Common myeloid progenitor, CD34-positive (primary cell): ENCODE measurements around the gene NPM3.
A peak's percentile ranks its signal among the peaks of the same experiment; 100 is the strongest.

Experiments
- CTCF ChIA-PET: fragments of 350-600 bp; sonication (Branson Sonifier 250); formaldehyde crosslinking; loops from one replicate; lab custom pipeline; 2021; ENCODE audit warnings: antibody characterized with exemption; lab: Charles Lee
- POLR2A ChIA-PET: fragments of 350-600 bp; sonication (Branson Sonifier 250); formaldehyde crosslinking; loops from one replicate; lab custom pipeline; 2021; ENCODE audit warnings: antibody characterized with exemption; lab: Charles Lee
- DNase-seq, 3 donors: peaks; one replicate each; pipeline versions ENCODE4 v3.0.0 to v3.0.0-alpha.2; 2013
- H3K27ac ChIP-seq, 2 experiments: 1 replicate in 1 of 2; 2 replicates in 1 of 2; pipeline ENCODE4 v1.7.0; 2013; ENCODE audit warnings: inconsistent platforms in 2 of 2, low read length in 2 of 2, mild to moderate bottlenecking in 2 of 2, low read depth in 1 of 2, moderate library complexity in 1 of 2; ENCODE audit not compliant: severe bottlenecking in 2 of 2, insufficient read depth in 1 of 2, poor library complexity in 1 of 2
- H3K27me3 ChIP-seq, 5 experiments: replicated peaks in 2 of 5; 1 replicate in 3 of 5; 2 replicates in 2 of 5; pipeline versions ENCODE4 v1.6.1 to v1.7.0; 2013; ENCODE audit warnings: low read length in 4 of 5, mild to moderate bottlenecking in 2 of 5, moderate library complexity in 2 of 5, inconsistent platforms in 1 of 5; ENCODE audit not compliant: insufficient read depth in 5 of 5, control insufficient read depth in 4 of 5
- H3K36me3 ChIP-seq, 4 experiments: 1 replicate in 2 of 4; 2 replicates in 2 of 4; pipeline versions ENCODE4 v1.6.1 to v1.7.0; 2013; ENCODE audit warnings: low read length in 3 of 4, control low read depth in 1 of 4, mild to moderate bottlenecking in 1 of 4; ENCODE audit not compliant: control insufficient read depth in 4 of 4, insufficient read depth in 4 of 4
- H3K4me1 ChIP-seq, 4 experiments: 1 replicate in 3 of 4; 2 replicates in 1 of 4; pipeline versions ENCODE4 v1.6.1 to v1.7.1; 2013; ENCODE audit warnings: low read length in 3 of 4, mild to moderate bottlenecking in 3 of 4, control low read depth in 1 of 4, inconsistent platforms in 1 of 4, moderate library complexity in 1 of 4; ENCODE audit not compliant: control insufficient read depth in 4 of 4, insufficient read depth in 4 of 4; ENCODE audit errors: control extremely low read depth in 1 of 4
- H3K4me3 ChIP-seq, 7 experiments: 1 replicate in 4 of 7; 2 replicates in 3 of 7; pipeline versions ENCODE4 v1.5.1 to v1.7.0; 2013; ENCODE audit warnings: mild to moderate bottlenecking in 7 of 7, low read length in 6 of 7, moderate library complexity in 6 of 7, inconsistent platforms in 2 of 7, low read depth in 2 of 7, control low read depth in 1 of 7; ENCODE audit not compliant: insufficient read depth in 4 of 7, control insufficient read depth in 1 of 7; ENCODE audit errors: extremely low read depth in 1 of 7
- H3K9me3 ChIP-seq, 5 experiments: 1 replicate in 4 of 5; 2 replicates in 1 of 5; pipeline versions ENCODE4 v1.6.1 to v1.7.1; 2013; ENCODE audit warnings: low read length in 4 of 5, mild to moderate bottlenecking in 2 of 5, inconsistent platforms in 1 of 5, low read depth in 1 of 5, moderate library complexity in 1 of 5; ENCODE audit not compliant: control insufficient read depth in 4 of 5, insufficient read depth in 2 of 5; ENCODE audit errors: control extremely low read depth in 1 of 5
- WGBS: methylation state at CpG from one replicate; pipeline ENCODE4 v1.1.5; 2013; ENCODE audit not compliant: insufficient coverage; 5-methylcytosine and 5-hydroxymethylcytosine counted together

Gene NPM3

DNA sequence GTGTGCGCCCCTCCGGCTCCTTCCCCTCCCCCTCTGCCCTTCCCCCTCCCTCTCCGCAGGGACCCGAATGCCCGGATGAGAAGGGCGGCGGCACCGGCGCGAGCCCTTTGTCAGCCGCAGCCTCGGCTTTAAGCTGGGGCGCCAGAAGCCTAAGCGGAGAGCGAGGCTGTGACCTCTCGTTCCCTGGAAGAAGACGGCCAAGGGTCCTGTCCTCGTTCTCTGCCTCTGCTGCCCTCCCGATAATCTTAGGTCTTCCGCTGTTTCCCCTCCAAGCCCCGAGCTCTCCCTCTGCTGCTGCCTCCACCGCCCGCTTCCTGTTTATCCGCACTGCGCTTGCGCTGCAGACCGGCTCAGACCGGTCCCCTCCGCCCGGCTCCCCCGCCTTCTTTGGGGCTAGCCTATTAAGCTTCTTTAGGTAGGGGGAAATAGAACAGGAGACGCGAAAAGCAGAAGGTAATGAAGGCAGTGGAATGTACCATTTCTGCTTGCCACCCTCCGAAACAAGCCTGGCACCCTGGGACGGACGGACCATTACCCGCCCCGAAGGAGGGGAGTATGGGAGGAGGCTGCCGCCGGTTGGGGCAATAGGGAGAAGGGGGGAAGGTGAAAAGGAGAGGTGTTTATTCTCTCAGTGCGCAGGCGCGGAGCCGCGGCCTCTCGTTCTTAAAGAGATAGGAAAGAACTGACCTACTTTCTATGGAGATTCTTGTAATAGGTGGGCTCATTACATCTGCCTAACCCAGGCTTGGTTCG lies 35.0 kb upstream of the NPM3 start, which contains the start of gene OGA:
TSS of gene OGA (minus strand) at position 326 of the 753 bp plus-strand sequence. CDS start 422 bp downstream, outside the sequence.
- POLR2A ChIA-PET, result interaction anchor here (1.2 to 1.4 kb wide), 2 partner anchors 9 to 11 kb away, joined by 4 read pairs; no protein-coding TSS in a partner anchor
- peak; percentile 100 for DNase-seq
- Histone ChIP-seq H3K4me1 (peaks cover 19 to 48% (median 30%) of the 10 kb centered on the region in 4 experiments), H3K36me3 (peaks cover 0 to 2% (median 1%) of the 10 kb centered on the region in 4 experiments), H3K27me3 (no peaks in the 10 kb centered on the region), H3K4me3 (peak within 1 kb of the TSS; percentile 83 to 98 (median 96)), H3K27ac (peak within 1 kb of the TSS; percentile 81 to 89), H3K9me3 (no peaks in the 10 kb centered on the region)
- 0% methylated on average over 19 of the region's 47 CpGs for WGBS
- CTCF ChIA-PET, result interaction anchor here (0.7 to 5.8 kb wide), 10 partner anchors 9 to 192 kb away, joined by 3 to 27 read pairs (median 4); no protein-coding TSS in a partner anchor

DNA sequence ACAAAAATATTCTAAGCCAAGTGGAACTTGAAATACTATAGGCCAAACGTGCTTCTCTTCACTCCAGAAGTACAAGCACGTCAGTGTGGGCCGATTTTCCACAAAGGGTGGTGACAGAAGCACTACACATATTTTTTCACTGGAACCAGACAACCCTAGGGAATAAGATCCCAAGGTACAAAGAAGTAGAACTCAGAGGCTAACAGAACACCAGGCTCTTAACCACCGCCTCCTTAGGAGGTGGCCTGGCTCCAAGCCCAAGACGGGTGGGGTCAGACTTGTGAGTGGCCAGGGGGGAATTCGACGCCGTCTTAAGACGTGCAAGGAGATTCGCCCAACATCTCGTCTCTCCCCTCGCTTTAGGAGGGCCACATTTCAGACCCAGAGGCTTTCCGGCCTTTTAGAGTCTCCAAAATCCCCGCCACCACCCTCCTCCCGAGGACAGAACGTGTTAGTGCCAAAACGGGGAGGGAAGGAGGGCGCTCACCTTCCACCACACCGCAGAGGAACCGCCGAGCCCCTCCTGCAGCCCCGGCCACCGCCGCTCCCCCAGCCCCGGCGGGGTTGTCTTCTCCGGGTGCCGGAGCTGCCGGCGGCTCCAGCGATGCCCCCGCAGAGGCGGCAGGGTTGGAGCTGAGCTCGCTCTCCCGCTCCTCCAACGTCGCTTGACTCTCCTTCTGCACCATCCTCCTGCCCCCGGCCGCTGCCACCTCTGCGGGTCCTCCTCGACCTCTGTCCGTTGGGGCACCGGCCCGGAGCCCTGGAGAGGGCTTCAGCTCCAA lies 34.3 kb upstream of the NPM3 start:
- Histone ChIP-seq H3K4me1 (peaks cover 19 to 48% (median 30%) of the 10 kb centered on the region in 4 experiments), H3K4me3 (peak overlapping the region; percentile 83 to 98 (median 96)), H3K27me3 (no peaks in the 10 kb centered on the region), H3K27ac (peak overlapping the region; percentile 81 to 89), H3K36me3 (peaks cover under 1 to 6% (median 4%) of the 10 kb centered on the region in 4 experiments), H3K9me3 (no peaks in the 10 kb centered on the region)
- DNase-seq, result peak; percentile 59 to 84 (median 78)
- CTCF ChIA-PET, result interaction anchor here (0.7 to 5.8 kb wide), 7 partner anchors 10 to 179 kb away, joined by 3 to 27 read pairs (median 6); no protein-coding TSS in a partner anchor
- WGBS, result 0% methylated on average over 37 of the region's 44 CpGs
- POLR2A ChIA-PET, result interaction anchor here (1.4 kb wide), 1 partner anchor 10 kb away, joined by 4 read pairs; no protein-coding TSS in a partner anchor

DNA sequence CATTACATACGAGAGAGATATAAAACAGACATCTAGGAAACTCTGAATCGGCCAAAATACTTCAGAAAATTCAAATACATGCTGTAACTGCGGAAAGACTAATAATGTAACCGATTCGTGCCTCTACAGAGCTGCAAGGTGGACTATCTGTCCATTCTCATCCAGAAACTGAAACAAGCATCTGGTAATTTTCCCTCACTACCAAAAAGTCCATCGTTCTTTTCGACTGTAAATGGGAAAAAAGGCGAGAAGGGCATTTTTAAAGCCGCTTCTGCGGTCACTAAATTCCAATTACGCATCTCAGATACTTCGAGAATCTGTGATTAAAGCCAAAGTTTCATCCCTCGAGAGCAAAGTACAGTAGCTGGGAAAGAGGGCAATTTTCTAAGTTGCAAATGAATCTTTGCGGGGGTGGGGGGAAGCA lies 33.7 kb upstream of the NPM3 start:
- CTCF ChIA-PET, result interaction anchor here (5.8 kb wide), 1 partner anchor 24 kb away, joined by 27 read pairs; no protein-coding TSS in a partner anchor
- Histone ChIP-seq H3K4me1 (peaks cover 19 to 48% (median 30%) of the 10 kb centered on the region in 4 experiments), H3K27ac (peak overlapping the region; percentile 81 to 89), H3K4me3 (peak overlapping the region; percentile 83 to 98 (median 96)), H3K27me3 (no peaks in the 10 kb centered on the region), H3K9me3 (no peaks in the 10 kb centered on the region), H3K36me3 (peaks cover 5 to 12% (median 8%) of the 10 kb centered on the region in 4 experiments)
- 3% methylated on average over 10 of the region's 14 CpGs for WGBS
- POLR2A ChIA-PET, result interaction anchor here (0.7 kb wide), 1 partner anchor 1906 kb away, joined by 4 read pairs; no protein-coding TSS in a partner anchor
- DNase-seq, result no peak

DNA sequence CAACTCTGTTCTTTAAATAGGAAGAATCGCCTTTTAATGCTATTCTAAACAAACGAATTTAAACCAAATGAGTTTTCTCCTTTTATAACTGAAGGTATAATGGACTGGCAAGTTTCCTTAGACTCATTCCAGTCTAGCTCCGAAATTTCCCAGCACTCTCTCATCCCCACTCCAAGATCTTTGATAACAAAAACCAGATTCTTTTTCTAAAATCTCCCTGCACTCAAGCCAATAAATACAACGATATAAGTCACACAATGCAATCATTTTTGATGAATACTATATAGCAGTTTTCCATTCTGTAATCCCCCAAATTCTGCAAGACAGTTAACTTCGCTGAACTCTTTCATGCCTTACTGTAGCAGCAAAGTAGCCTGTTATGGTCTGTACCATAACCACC lies 33.1 kb upstream of the NPM3 start:
- Histone ChIP-seq H3K27me3 (no peaks in the 10 kb centered on the region), H3K27ac (peak overlapping the region; percentile 81 to 89), H3K9me3 (no peaks in the 10 kb centered on the region), H3K4me3 (peak overlapping the region in 6 of 7 experiments; percentile 83 to 98 (median 96)), H3K4me1 (peaks cover 19 to 48% (median 30%) of the 10 kb centered on the region in 4 experiments), H3K36me3 (peaks cover 5 to 17% (median 11%) of the 10 kb centered on the region in 4 experiments)
- WGBS, result 0% methylated on average over 1 of the region's 5 CpGs
- ChIA-PET CTCF (interaction anchor here (5.8 kb wide), 1 partner anchor 24 kb away, joined by 27 read pairs; no protein-coding TSS in a partner anchor), POLR2A (interaction anchor here (0.7 kb wide), 1 partner anchor 1907 kb away, joined by 4 read pairs; no protein-coding TSS in a partner anchor)
- no peak for DNase-seq

DNA sequence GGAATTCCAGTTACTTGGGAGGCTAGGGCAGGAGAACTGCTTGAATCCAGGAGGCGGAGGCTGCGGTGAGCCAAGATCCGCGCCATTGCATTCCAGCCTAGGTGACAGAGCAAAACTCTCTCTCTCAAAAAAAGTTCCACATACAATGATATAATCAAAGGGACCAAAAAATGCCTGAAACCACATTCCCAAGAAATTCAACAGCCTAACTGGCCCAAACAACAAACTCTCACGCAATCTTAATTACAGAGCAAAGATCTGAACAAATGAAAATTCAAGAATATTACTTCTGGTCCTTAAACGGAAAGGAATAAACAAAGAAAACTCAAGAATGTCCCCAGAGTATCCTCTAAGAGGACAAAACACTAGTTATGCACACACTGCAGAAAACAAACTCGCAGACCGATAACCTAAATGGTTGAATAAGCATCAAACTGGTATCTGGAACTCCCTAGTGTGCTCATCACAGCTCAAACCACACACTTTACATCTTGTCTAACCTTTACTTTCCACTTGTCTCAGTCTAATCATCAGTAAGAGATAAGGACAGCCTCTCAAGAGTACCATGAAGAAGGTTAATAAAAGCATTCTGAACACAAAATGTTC lies 31.3 kb upstream of the NPM3 start:
- H3K4me1 ChIP-seq, result peaks cover 19 to 45% (median 27%) of the 10 kb centered on the region in 4 experiments

DNA sequence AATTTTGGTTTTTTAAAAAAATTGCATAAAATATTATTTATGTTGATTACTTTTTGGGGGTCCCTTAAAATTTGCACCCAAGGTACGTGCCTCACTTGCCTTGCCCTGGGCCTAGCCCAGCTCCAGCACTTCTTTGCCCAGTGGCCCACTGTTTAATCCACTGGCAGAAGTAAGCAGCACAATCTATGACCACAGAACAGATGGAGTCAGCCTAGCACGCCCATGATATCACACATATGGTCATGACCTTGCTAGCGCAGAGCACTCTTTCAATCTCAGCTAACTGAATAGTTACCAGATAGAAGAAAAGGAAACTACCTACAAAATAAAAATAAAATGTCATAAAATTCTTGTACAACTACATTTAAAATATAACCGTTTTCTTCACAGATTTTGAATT lies 29.4 kb upstream of the NPM3 start:
- ChIA-PET CTCF (interaction anchor here (1.0 kb wide), 1 partner anchor 31 kb away, joined by 4 read pairs; no protein-coding TSS in a partner anchor), POLR2A (no interaction called here)
- Histone ChIP-seq H3K27ac (no peak overlapping the region), H3K4me1 (peaks cover 14 to 35% (median 19%) of the 10 kb centered on the region in 4 experiments), H3K36me3 (peaks cover 17 to 39% (median 28%) of the 10 kb centered on the region in 4 experiments), H3K4me3 (no peak overlapping the region), H3K9me3 (no peaks in the 10 kb centered on the region), H3K27me3 (no peaks in the 10 kb centered on the region)
- no peak for DNase-seq
- WGBS, result 100% methylated on average over 3 of the region's 4 CpGs

More for the DNA sequence above, 31.3 kb upstream of the NPM3 start:
- Histone ChIP-seq H3K4me3 (peak overlapping the region in 4 of 7 experiments; percentile 19 to 98 (median 96)), H3K27ac (peak overlapping the region in 1 of 2 experiments; percentile 43), H3K36me3 (peaks cover 13 to 27% (median 19%) of the 10 kb centered on the region in 4 experiments), H3K9me3 (no peaks in the 10 kb centered on the region), H3K27me3 (no peaks in the 10 kb centered on the region)
- no peak for DNase-seq
- ChIA-PET CTCF (interaction anchor here (5.8 kb wide), 1 partner anchor 26 kb away, joined by 27 read pairs; no protein-coding TSS in a partner anchor), POLR2A (interaction anchor here (0.6 kb wide), 1 partner anchor 840 kb away, joined by 4 read pairs; no protein-coding TSS in a partner anchor)
- WGBS, result 98% methylated on average over 5 of the region's 8 CpGs
